ENCODE data around the gene EID1. TPM values are rescaled to one million over a fixed set of nuclear protein-coding genes. Genes with fewer than 3 reads are reported as not detected.

Gene EID1
- total and polyA plus RNA-seq, 9 of the 15 experiments (the other 6 are each of a cell fraction or from before 2014, with no cell fraction given): 46.5 to 211 (median 143) TPM

DNA sequence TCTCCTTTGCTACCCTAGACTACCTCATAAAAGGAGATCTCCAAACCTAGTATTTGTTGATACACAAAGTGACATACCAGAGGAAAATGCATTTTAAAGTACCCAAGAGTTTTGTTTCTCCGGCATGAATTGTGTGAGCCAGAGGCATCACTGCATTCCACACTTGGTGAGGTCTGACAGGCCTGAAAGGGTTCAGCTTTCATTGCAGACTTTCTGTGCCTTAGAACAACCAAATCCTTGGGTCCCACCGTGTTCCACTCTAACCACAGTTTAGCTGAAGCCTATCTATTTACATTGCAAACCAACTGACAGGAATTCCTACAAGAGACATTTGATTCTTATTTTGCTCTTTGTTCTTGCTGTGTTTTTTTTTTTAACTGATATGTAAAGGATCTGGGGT lies 21.0 kb upstream of the EID1 start:
- no peaks in the 10 kb centered on the region for H3K79me2 ChIP-seq (ENCODE audit: control insufficient read depth, insufficient read depth, low read length)
- no TSS peak for BruUV-seq (replicated peaks)
- DNase-seq (ENCODE audit: extremely low read depth in 1 of 4, low spot score in 3 of 4): no peak
- in situ Hi-C loops (cut with MboI): loop anchor here (10.0 kb wide), 1 partner anchor 1288 kb away; no protein-coding TSS in a partner anchor
- ATAC-seq: no peak
- no peak overlapping the region for H3K27ac ChIP-seq (ENCODE audit: extremely low read depth, low read depth, low read length)
- 51% methylated on average over 2 of the region's 2 CpGs for WGBS (ENCODE audit: insufficient coverage, low coverage, missing lambda C conversion rate)
- TF ChIP-seq ZFP30 (CRISPR knock-in tag; IDR thresholded peaks at IDR 0.05; ENCODE audit: borderline replicate concordance): no peak
- TF ChIP-seq, protein P1, sequence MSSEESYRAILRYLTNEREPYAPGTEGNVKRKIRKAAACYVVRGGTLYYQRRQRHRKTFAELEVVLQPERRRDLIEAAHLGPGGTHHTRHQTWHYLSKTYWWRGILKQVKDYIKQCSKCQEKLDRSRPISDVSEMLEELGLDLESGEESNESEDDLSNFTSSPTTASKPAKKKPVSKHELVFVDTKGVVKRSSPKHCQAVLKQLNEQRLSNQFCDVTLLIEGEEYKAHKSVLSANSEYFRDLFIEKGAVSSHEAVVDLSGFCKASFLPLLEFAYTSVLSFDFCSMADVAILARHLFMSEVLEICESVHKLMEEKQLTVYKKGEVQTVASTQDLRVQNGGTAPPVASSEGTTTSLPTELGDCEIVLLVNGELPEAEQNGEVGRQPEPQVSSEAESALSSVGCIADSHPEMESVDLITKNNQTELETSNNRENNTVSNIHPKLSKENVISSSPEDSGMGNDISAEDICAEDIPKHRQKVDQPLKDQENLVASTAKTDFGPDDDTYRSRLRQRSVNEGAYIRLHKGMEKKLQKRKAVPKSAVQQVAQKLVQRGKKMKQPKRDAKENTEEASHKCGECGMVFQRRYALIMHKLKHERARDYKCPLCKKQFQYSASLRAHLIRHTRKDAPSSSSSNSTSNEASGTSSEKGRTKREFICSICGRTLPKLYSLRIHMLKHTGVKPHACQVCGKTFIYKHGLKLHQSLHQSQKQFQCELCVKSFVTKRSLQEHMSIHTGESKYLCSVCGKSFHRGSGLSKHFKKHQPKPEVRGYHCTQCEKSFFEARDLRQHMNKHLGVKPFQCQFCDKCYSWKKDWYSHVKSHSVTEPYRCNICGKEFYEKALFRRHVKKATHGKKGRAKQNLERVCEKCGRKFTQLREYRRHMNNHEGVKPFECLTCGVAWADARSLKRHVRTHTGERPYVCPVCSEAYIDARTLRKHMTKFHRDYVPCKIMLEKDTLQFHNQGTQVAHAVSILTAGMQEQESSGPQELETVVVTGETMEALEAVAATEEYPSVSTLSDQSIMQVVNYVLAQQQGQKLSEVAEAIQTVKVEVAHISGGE (CRISPR knock-in tag; IDR thresholded peaks at IDR 0.05): no peak
- TF ChIP-seq, protein P2, sequence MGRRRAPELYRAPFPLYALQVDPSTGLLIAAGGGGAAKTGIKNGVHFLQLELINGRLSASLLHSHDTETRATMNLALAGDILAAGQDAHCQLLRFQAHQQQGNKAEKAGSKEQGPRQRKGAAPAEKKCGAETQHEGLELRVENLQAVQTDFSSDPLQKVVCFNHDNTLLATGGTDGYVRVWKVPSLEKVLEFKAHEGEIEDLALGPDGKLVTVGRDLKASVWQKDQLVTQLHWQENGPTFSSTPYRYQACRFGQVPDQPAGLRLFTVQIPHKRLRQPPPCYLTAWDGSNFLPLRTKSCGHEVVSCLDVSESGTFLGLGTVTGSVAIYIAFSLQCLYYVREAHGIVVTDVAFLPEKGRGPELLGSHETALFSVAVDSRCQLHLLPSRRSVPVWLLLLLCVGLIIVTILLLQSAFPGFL (CRISPR knock-in tag; IDR thresholded peaks at IDR 0.05): no peak
- TF ChIP-seq SRSF7 (optimal IDR thresholded peaks at IDR 0.05; ENCODE audit: low read depth, low read length): no peak
- H3K36me3 ChIP-seq (ENCODE audit: control insufficient read depth, insufficient read depth, low read length): no peaks in the 10 kb centered on the region
- no peaks in the 10 kb centered on the region for H3K9me1 ChIP-seq (ENCODE audit: control insufficient read depth, insufficient read depth, low read length)
- H3K4me1 ChIP-seq (replicated peaks in 1 of 2; ENCODE audit: control insufficient read depth in 2 of 2, insufficient read depth in 2 of 2, low read length in 2 of 2): peaks cover 0 to 24% of the 10 kb centered on the region in 2 experiments; a peak in 4 of 5 replicates
- H4K20me1 ChIP-seq (replicated peaks; ENCODE audit: control insufficient read depth, insufficient read depth, low read length): no peaks in the 10 kb centered on the region
- no peak overlapping the region for H3K9ac ChIP-seq (ENCODE audit: insufficient read depth in 1 of 2, low read depth in 2 of 2, low read length in 2 of 2)
- intact Hi-C loops (cut with micrococcal nuclease): loop anchor here (1.0 to 5.0 kb wide), 3 partner anchors 45 to 499 kb away; partner anchors contain the start of gene CEP152
- H3K4me3 ChIP-seq: no peak overlapping the region
- CTCF ChIA-PET (ENCODE audit: low intra/inter-chr PET ratio): interaction anchor here (1.2 kb wide), 1 partner anchor 277 kb away, joined by 3 read pairs; no protein-coding TSS in a partner anchor
- H3K9me3 ChIP-seq (replicated peaks; ENCODE audit: control insufficient read depth, insufficient read depth, low read depth, low read length): no peaks in the 10 kb centered on the region
- no peaks in the 10 kb centered on the region for H3K27me3 ChIP-seq (ENCODE audit: control insufficient read depth in 2 of 2, insufficient read depth in 2 of 2, low read length in 2 of 2)
- H3K4me2 ChIP-seq (ENCODE audit: insufficient read depth, low read length): no peak overlapping the region
- FAIRE-seq: no peak
- peak overlapping the region; percentile 46; the same call in 1 of the 2 replicates for H2AFZ ChIP-seq (ENCODE audit: low read depth, low read length)
- POLR2A ChIA-PET: no interaction called here
